CD4-positive, CD25-positive, alpha-beta regulatory T cell (primary cell): Measurements from ENCODE around the gene NOBOX. TPM values are rescaled to one million over a fixed set of nuclear protein-coding genes. Genes with fewer than 3 reads are reported as not detected.
"Not testable (repeated sequence)": the region's sequence is repeated elsewhere in the genome, so short reads cannot be mapped to it uniquely, and the experiment has no call there.

Experiments used
- ATAC-seq, 2 donors: fragments of 150-1000 bp; cut with Tn5 transposase; one replicate each; pipeline ENCODE4 v1.10.0; 2021; ENCODE audit warnings: low read depth in 2 of 2, moderate number of reproducible peaks in 2 of 2, moderate library complexity in 1 of 2
- DNase-seq, 3 donors: peaks; one replicate each; pipeline versions ENCODE4 v3.0.0 to v3.0.0-alpha.2; 2012 to 2022; ENCODE audit warnings: mixed read lengths in 1 of 3
- H3K27ac ChIP-seq: one replicate; pipeline ENCODE4 v1.7.0; 2013; ENCODE audit warnings: mild to moderate bottlenecking, low read length; ENCODE audit not compliant: insufficient read depth, poor library complexity, severe bottlenecking
- H3K27me3 ChIP-seq: one replicate; pipeline ENCODE4 v1.7.0; 2013; ENCODE audit warnings: low read length; ENCODE audit not compliant: control insufficient read depth, insufficient read depth
- H3K36me3 ChIP-seq: one replicate; pipeline ENCODE4 v1.7.0; 2013; ENCODE audit warnings: mild to moderate bottlenecking, low read length, moderate library complexity; ENCODE audit not compliant: control insufficient read depth, insufficient read depth
- H3K4me1 ChIP-seq: 2 replicates; pipeline ENCODE4 v1.7.0; 2013; ENCODE audit warnings: mild to moderate bottlenecking, low read length; ENCODE audit not compliant: insufficient read depth, control insufficient read depth, poor library complexity, severe bottlenecking
- H3K4me3 ChIP-seq: one replicate; pipeline ENCODE4 v1.7.0; 2013; ENCODE audit warnings: low read depth, mild to moderate bottlenecking, low read length, moderate library complexity
- H3K9me3 ChIP-seq, 2 experiments: 1 replicate in 1 of 2; 2 replicates in 1 of 2; pipeline ENCODE4 v1.7.0; 2013; ENCODE audit warnings: low read length in 2 of 2, mild to moderate bottlenecking in 1 of 2, moderate library complexity in 1 of 2; ENCODE audit not compliant: control insufficient read depth in 2 of 2
- H3K27ac Mint-ChIP-seq, 3 donors: one replicate each; pipeline ENCODE4 v1.8.0; 2020 to 2022; ENCODE audit warnings: mild to moderate bottlenecking in 3 of 3, mixed read lengths in 3 of 3, moderate library complexity in 2 of 3
- H3K27me3 Mint-ChIP-seq: one replicate; pipeline ENCODE4 v1.8.0; 2022; ENCODE audit warnings: mild to moderate bottlenecking, mixed read lengths
- H3K36me3 Mint-ChIP-seq: one replicate; pipeline ENCODE4 v1.8.0; 2020; ENCODE audit warnings: mixed read lengths
- H3K4me1 Mint-ChIP-seq, 4 donors: one replicate each; pipeline ENCODE4 v1.8.0; 2020 to 2022; ENCODE audit warnings: mixed read lengths in 4 of 4, mild to moderate bottlenecking in 1 of 4
- H3K4me3 Mint-ChIP-seq, 4 donors: one replicate each; pipeline ENCODE4 v1.8.0; 2020 to 2022; ENCODE audit warnings: mild to moderate bottlenecking in 4 of 4, mixed read lengths in 4 of 4, moderate library complexity in 3 of 4
- H3K9me3 Mint-ChIP-seq, 7 donors: one replicate each; pipeline ENCODE4 v1.8.0; 2020 to 2022; ENCODE audit warnings: mixed read lengths in 7 of 7, mild to moderate bottlenecking in 3 of 7, moderate library complexity in 2 of 7
- polyA plus RNA-seq, 4 donors: library from polyadenylated mRNA; unstranded; fragments of 300-500 nt; fragmentation: Illumina TruSeq; gene quantifications; one replicate each; pipeline ENCODE4 v1.2.3, GENCODE V29; 2021
- total RNA-seq: library from RNA; stranded (reverse); gene quantifications from one replicate; pipeline ENCODE4 v1.2.3, GENCODE V29; 2022

Gene NOBOX
- total and polyA plus RNA-seq, 5 donors from 2014 or later = not detected

GRCh38 chr7:144369221-144369620 lies 34.3 kb downstream of the NOBOX start:
- not testable (repeated sequence) for H3K36me3 ChIP-seq, H3K27me3 Mint-ChIP-seq, ATAC-seq, H3K4me1 ChIP-seq, H3K9me3 ChIP-seq, H3K36me3 Mint-ChIP-seq, H3K9me3 Mint-ChIP-seq, H3K4me3 Mint-ChIP-seq, DNase-seq, H3K4me1 Mint-ChIP-seq, H3K27me3 ChIP-seq, H3K27ac Mint-ChIP-seq, H3K27ac ChIP-seq, H3K4me3 ChIP-seq

GRCh38 chr7:144367250-144367649 lies 36.2 kb downstream of the NOBOX start:
- H3K4me1 ChIP-seq, H3K27ac Mint-ChIP-seq, H3K4me3 Mint-ChIP-seq, H3K36me3 Mint-ChIP-seq, H3K9me3 ChIP-seq, H3K9me3 Mint-ChIP-seq, H3K36me3 ChIP-seq, H3K4me3 ChIP-seq, DNase-seq, ATAC-seq, H3K27me3 Mint-ChIP-seq, H3K4me1 Mint-ChIP-seq, H3K27ac ChIP-seq, H3K27me3 ChIP-seq: not testable (repeated sequence)

GRCh38 chr7:144365523-144365922 lies 38.0 kb downstream of the NOBOX start:
- not testable (repeated sequence) for H3K27me3 ChIP-seq, H3K9me3 ChIP-seq, H3K36me3 Mint-ChIP-seq, H3K27me3 Mint-ChIP-seq, H3K4me1 ChIP-seq, H3K4me1 Mint-ChIP-seq, H3K4me3 Mint-ChIP-seq, H3K27ac ChIP-seq, H3K27ac Mint-ChIP-seq, H3K9me3 Mint-ChIP-seq, H3K4me3 ChIP-seq, ATAC-seq, DNase-seq, H3K36me3 ChIP-seq

GRCh38 chr7:144362061-144362460 lies 41.4 kb downstream of the NOBOX start:
- not testable (repeated sequence) for ATAC-seq, H3K4me1 Mint-ChIP-seq

GRCh38 chr7:144356860-144357259 lies 46.6 kb downstream of the NOBOX start:
- H3K27me3 ChIP-seq, H3K36me3 ChIP-seq, H3K27me3 Mint-ChIP-seq, H3K27ac Mint-ChIP-seq, H3K36me3 Mint-ChIP-seq, H3K4me3 Mint-ChIP-seq, H3K9me3 ChIP-seq, H3K9me3 Mint-ChIP-seq, H3K4me1 ChIP-seq, H3K4me3 ChIP-seq, DNase-seq, ATAC-seq, H3K27ac ChIP-seq: not testable (repeated sequence)
- peaks cover 6 to 23% (median 13%) of the 10 kb centered on the region in 4 donors for H3K4me1 Mint-ChIP-seq

More at GRCh38 chr7:144362061-144362460, 41.4 kb downstream of the NOBOX start:
- not testable (repeated sequence) for H3K27me3 ChIP-seq, H3K27ac ChIP-seq, H3K36me3 ChIP-seq, H3K4me3 ChIP-seq, DNase-seq, H3K27ac Mint-ChIP-seq, H3K36me3 Mint-ChIP-seq, H3K27me3 Mint-ChIP-seq, H3K4me1 ChIP-seq, H3K9me3 ChIP-seq, H3K4me3 Mint-ChIP-seq, H3K9me3 Mint-ChIP-seq

- H3K9me3 ChIP-seq, H3K36me3 Mint-ChIP-seq, ATAC-seq, H3K4me3 Mint-ChIP-seq, H3K36me3 ChIP-seq, H3K27ac ChIP-seq, H3K27me3 ChIP-seq, H3K27me3 Mint-ChIP-seq, H3K4me1 ChIP-seq, H3K4me3 ChIP-seq, H3K9me3 Mint-ChIP-seq, H3K27ac Mint-ChIP-seq, DNase-seq: not testable (repeated sequence)
- H3K4me1 Mint-ChIP-seq = peaks cover 6 to 26% (median 13%) of the 10 kb centered on the region in 4 donors
Observed at GRCh38 chr7:144356185-144356584, 47.3 kb downstream of the NOBOX start.

- Mint-ChIP-seq H3K4me3 (peak within 1 kb of the TSS; percentile 85 to 93 (median 88)), H3K27ac (peak within 1 kb of the TSS; percentile 80 to 94 (median 93)), H3K4me1 (peaks cover 8 to 29% (median 13%) of the 10 kb centered on the region in 4 donors)
- H3K9me3 Mint-ChIP-seq, H3K27ac ChIP-seq, H3K9me3 ChIP-seq, DNase-seq, H3K27me3 Mint-ChIP-seq, H3K36me3 Mint-ChIP-seq, H3K36me3 ChIP-seq, H3K4me3 ChIP-seq, H3K4me1 ChIP-seq, H3K27me3 ChIP-seq: not testable (repeated sequence)
- ATAC-seq = peak; percentile 62 to 70
Observed at GRCh38 chr7:144355176-144355822, 48.2 kb downstream of the NOBOX start, which contains the start of gene ARHGEF5. Gene ARHGEF5, plus strand, starts transcription at chr7:144355402. Its CDS starts 7,268 bp downstream, at chr7:144362670.

GRCh38 chr7:144351667-144352066 lies 51.8 kb downstream of the NOBOX start:
- not testable (repeated sequence) for H3K4me3 ChIP-seq, H3K9me3 ChIP-seq, ATAC-seq, DNase-seq, H3K36me3 ChIP-seq, H3K27ac ChIP-seq, H3K27me3 Mint-ChIP-seq, H3K9me3 Mint-ChIP-seq, H3K27me3 ChIP-seq, H3K36me3 Mint-ChIP-seq, H3K4me1 ChIP-seq
- peak overlapping the region in 2 of 4 donors; percentile 54 to 90 for H3K4me3 Mint-ChIP-seq
- peaks cover 6 to 23% (median 10%) of the 10 kb centered on the region in 4 donors for H3K4me1 Mint-ChIP-seq
- H3K27ac Mint-ChIP-seq = peak overlapping the region in 1 of 3 donors; percentile 31
